K562 (cell line): ENCODE results near the gene CEP95. TPM values are rescaled to one million over a fixed set of nuclear protein-coding genes. Genes with fewer than 3 reads are reported as not detected.

Experiments
- ATF4 ChIP-seq: fragments of 450-650 bp; formaldehyde crosslinking; IDR thresholded peaks from 2 replicates; pipeline ENCODE4 v1.4.0; 2022; ENCODE audit warnings: mild to moderate bottlenecking, moderate library complexity
- CLOCK ChIP-seq: fragments of 250-450 bp; sonication (Bioruptor Pico); IDR thresholded peaks from 2 replicates; pipeline ENCODE4 v1.4.0; 2020; ENCODE audit warnings: mild to moderate bottlenecking, moderate library complexity, borderline replicate concordance
- FUS ChIP-seq: fragments of 200-400 bp; formaldehyde crosslinking; optimal IDR thresholded peaks from 2 replicates; pipeline ENCODE3; 2017; ENCODE audit warnings: low read depth, low read length
- HDAC6 ChIP-seq: IDR thresholded peaks from 2 replicates; pipeline ENCODE4 v1.6.1; 2012; ENCODE audit warnings: low read depth, mild to moderate bottlenecking, control low read depth, inconsistent platforms, low read length, moderate library complexity
- HES1 ChIP-seq: fragments of 450-650 bp; IDR thresholded peaks from 2 replicates; pipeline ENCODE4 v1.6.1; 2016; ENCODE audit warnings: low read depth, mild to moderate bottlenecking, moderate library complexity
- HIVEP1 ChIP-seq: fragments of 250-450 bp; sonication (Bioruptor Pico); IDR thresholded peaks from 2 replicates; pipeline ENCODE4 v1.4.0; 2020; ENCODE audit warnings: mild to moderate bottlenecking
- KLF16 ChIP-seq: IDR thresholded peaks from 2 replicates; pipeline ENCODE4 v1.6.1; 2016; ENCODE audit warnings: antibody characterized with exemption
- RFX1 ChIP-seq: fragments of 450-650 bp; IDR thresholded peaks from 2 replicates; pipeline ENCODE4 v1.6.1; 2016; ENCODE audit warnings: mild to moderate bottlenecking, moderate library complexity
- RREB1 ChIP-seq: fragments of 250-450 bp; sonication (Bioruptor Pico); IDR thresholded peaks from 2 replicates; pipeline ENCODE4 v1.4.0; 2020
- SMARCA5 ChIP-seq: fragments of 450-650 bp; IDR thresholded peaks from 2 replicates; pipeline ENCODE4 v1.6.1; 2016
- TRIM25 ChIP-seq: fragments of 450-650 bp; IDR thresholded peaks from 2 replicates; pipeline ENCODE4 v1.7.0; 2016; ENCODE audit warnings: borderline replicate concordance
- USF1 ChIP-seq: sonication (generic); formaldehyde crosslinking; IDR thresholded peaks from 2 replicates; pipeline ENCODE4 v1.9.0; 2022; ENCODE audit warnings: mild to moderate bottlenecking, missing genetic modification reagents
- ZEB2 ChIP-seq: fragments of 450-650 bp; IDR thresholded peaks from 2 replicates; pipeline ENCODE4 v1.6.1; 2016
- ZNF124 ChIP-seq: sonication (generic); formaldehyde crosslinking; IDR thresholded peaks from 2 replicates; pipeline ENCODE4 v1.8.1; 2022; ENCODE audit warnings: missing genetic modification reagents
- ZNF146 ChIP-seq: IDR thresholded peaks from one replicate; pipeline ENCODE4 v1.6.1; 2018; ENCODE audit warnings: missing compliant biosample characterization; ENCODE audit not compliant: unreplicated experiment
- polyA plus RNA-seq, 8 experiments: library from polyadenylated mRNA; depleted of rRNA in 4 of 8; stranded (reverse) in 5 of 8; unstranded in 3 of 8; fragments of >200 nt; fragmentation: Nextera tagmentation in 2 of 8; fragmentation: Illumina TruSeq in 1 of 8; extraction: Ambion mirVana in 2 of 8; extraction: Trizol in 1 of 8; gene quantifications; 2 replicates each; pipeline versions ENCODE4 v1.2.1 to v1.2.3, GENCODE V29; 2011 to 2014; ENCODE audit warnings: inconsistent platforms in 1 of 8, missing spikeins in 1 of 8
- total RNA-seq, 7 experiments: library from RNA; depleted of rRNA in 6 of 7; stranded (reverse); fragments of >200 nt in 6 of 7; fragmentation: Illumina TruSeq in 2 of 7; extraction: Trizol in 2 of 7; gene quantifications; 2 replicates each; pipeline versions ENCODE4 v1.2.1 to v1.2.3, GENCODE V29; 2011 to 2021; ENCODE audit warnings: low replicate concordance in 1 of 7

The CEP95 gene
- total and polyA plus RNA-seq, 9 of the 15 experiments (the other 6 are each of a cell fraction or from before 2014, with no cell fraction given): 26.7 to 80.7 (median 56.9) TPM

- TF ChIP-seq HES1: no peak
- TF ChIP-seq FUS: no peak
- TF ChIP-seq ZNF124 (CRISPR knock-in tag): no peak; the same call in 1 of the 2 replicates
- no peak for TF ChIP-seq CLOCK (CRISPR knock-in tag)
- TF ChIP-seq RREB1 (CRISPR knock-in tag): no peak
- no peak for TF ChIP-seq ZNF146
- TF ChIP-seq ATF4 (CRISPR knock-in tag): 0 out of 2 replicates have a peak, but pooled peaks have one; percentile 42
- TF ChIP-seq HIVEP1 (CRISPR knock-in tag): no peak
- TF ChIP-seq TRIM25: 0 out of 2 replicates have a peak, but pooled peaks have one; percentile 81
- TF ChIP-seq KLF16: no peak
- TF ChIP-seq SMARCA5: no peak
- TF ChIP-seq USF1: no peak
- TF ChIP-seq RFX1: no peak
- TF ChIP-seq HDAC6: no peak
- no peak for TF ChIP-seq ZEB2
Observed at GRCh38 chr17:64505340-64506200, 1.2 kb upstream of the CEP95 start (continued).
